ENCODE results near the gene NEK4. TPM values are rescaled to one million over a fixed set of nuclear protein-coding genes. Genes with fewer than 3 reads are reported as not detected.

Gene NEK4
- total and polyA plus RNA-seq, 4 donors = 5.4 to 28.7 (median 15.4) TPM

DNA sequence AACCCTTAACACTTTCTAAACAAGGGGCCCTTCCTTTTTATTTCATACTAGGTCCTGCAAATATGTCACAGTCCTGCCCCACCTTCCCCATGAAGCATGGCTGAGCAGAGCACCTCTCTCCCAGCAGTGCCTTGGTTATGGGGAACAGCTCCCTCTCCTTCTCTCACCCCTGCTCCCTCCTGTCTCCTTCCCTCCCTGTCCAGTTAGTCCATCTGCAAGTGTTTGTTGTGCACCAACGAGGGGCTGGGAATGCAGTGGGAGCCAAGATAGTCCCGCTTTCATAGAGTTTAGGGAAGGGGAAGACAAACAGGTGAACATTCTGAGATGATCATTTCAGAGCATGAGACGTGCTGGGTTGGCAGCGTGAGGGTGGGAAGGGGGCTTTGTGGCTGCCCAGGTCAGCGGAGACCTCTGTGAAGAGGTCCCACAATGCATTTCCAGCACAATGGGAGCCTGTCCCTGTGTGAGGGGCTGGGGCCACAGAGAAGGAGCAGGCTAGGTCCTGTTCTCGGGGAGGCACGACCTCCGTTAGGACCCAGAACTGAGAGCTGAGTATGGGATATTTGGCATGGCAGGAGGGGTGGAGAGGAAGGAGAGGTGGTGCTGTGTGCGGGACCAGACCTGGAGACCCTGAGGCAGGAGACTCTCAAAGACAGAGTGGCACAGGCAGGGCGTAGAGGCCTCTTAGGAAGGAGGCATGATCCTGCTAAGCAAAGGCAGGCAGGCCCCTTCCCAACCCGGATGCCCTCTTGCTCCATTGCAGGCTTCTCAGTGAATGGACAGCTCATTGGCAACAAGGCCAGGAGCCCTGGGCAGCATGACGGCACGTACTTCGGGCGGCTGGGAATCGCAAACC lies 18.4 kb upstream of the NEK4 start:
- WGBS = 75% methylated on average over 16 of the region's 16 CpGs
- Histone ChIP-seq H3K9ac (ENCODE audit: low read depth in 1 of 2, low read length in 2 of 2) (no peak overlapping the region), H3K36me3 (ENCODE audit: control insufficient read depth in 4 of 4, insufficient read depth in 3 of 4, low read depth in 1 of 4, low read length in 3 of 4) (peaks cover 7 to 42% (median 31%) of the 10 kb centered on the region in 4 donors), H3K9me3 (ENCODE audit: control insufficient read depth in 4 of 4, low read length in 3 of 4) (no peaks in the 10 kb centered on the region), H3K27me3 (ENCODE audit: control insufficient read depth in 4 of 4, insufficient read depth in 4 of 4, low read length in 3 of 4) (no peaks in the 10 kb centered on the region), H3K27ac (ENCODE audit: low read depth in 1 of 2, low read length in 2 of 2) (peak overlapping the region; percentile 26 to 36), H3K4me1 (ENCODE audit: control insufficient read depth in 4 of 4, insufficient read depth in 4 of 4, low read length in 3 of 4) (peaks cover 20 to 95% (median 78%) of the 10 kb centered on the region in 4 donors), H3K4me3 (ENCODE audit: low read depth in 1 of 3, low read length in 3 of 3) (no peak overlapping the region)
- TF ChIP-seq YY1 (IDR thresholded peaks at IDR 0.05) = no peak
- TF ChIP-seq NR2F2 (IDR thresholded peaks at IDR 0.05) = no peak
- no peak for TF ChIP-seq FOXA2 (IDR thresholded peaks at IDR 0.05)
- TF ChIP-seq, protein P1, sequence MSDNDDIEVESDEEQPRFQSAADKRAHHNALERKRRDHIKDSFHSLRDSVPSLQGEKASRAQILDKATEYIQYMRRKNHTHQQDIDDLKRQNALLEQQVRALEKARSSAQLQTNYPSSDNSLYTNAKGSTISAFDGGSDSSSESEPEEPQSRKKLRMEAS (IDR thresholded peaks at IDR 0.05) = no peak
- TF ChIP-seq ZBTB33 (IDR thresholded peaks at IDR 0.05) = no peak
- TF ChIP-seq HNF4A (conservative IDR thresholded peaks at IDR 0.05) = no peak
- no peak for TF ChIP-seq REST (IDR thresholded peaks at IDR 0.05)
- no peak for TF ChIP-seq JUND (IDR thresholded peaks at IDR 0.05)
- TF ChIP-seq GABPA (IDR thresholded peaks at IDR 0.05 in 1 of 2, conservative IDR thresholded peaks at IDR 0.05 in 1 of 2) = no peak
- TF ChIP-seq CTCF (IDR thresholded peaks at IDR 0.05; ENCODE audit: low read depth, low read length, missing input control) = no peak
- TF ChIP-seq FOXA1 (IDR thresholded peaks at IDR 0.05) = no peak
- no peak for TF ChIP-seq ATF3 (IDR thresholded peaks at IDR 0.05)
- TF ChIP-seq RXRA (IDR thresholded peaks at IDR 0.05) = no peak
- TF ChIP-seq TAF1 (conservative IDR thresholded peaks at IDR 0.05) = no peak
- TF ChIP-seq SP1 (IDR thresholded peaks at IDR 0.05) = no peak
- TF ChIP-seq RAD21 (IDR thresholded peaks at IDR 0.05) = no peak
- TF ChIP-seq EGR1 (IDR thresholded peaks at IDR 0.05; ENCODE audit: low read depth in 2 of 2) = no peak
- TF ChIP-seq HNF4G (IDR thresholded peaks at IDR 0.05) = no peak
- no peak for DNase-seq (ENCODE audit: low spot score)
